ENCODE measurements around the gene SMYD3. TPM values are rescaled to one million over a fixed set of nuclear protein-coding genes. Genes with fewer than 3 reads are reported as not detected.
A peak's percentile ranks its signal among the peaks of the same experiment; 100 is the strongest.

Gene SMYD3
- total and polyA plus RNA-seq, 2 donors (not counting 3 experiments of a cell fraction or from before 2014, with no cell fraction given) = 16.0 to 32.1 TPM

DNA sequence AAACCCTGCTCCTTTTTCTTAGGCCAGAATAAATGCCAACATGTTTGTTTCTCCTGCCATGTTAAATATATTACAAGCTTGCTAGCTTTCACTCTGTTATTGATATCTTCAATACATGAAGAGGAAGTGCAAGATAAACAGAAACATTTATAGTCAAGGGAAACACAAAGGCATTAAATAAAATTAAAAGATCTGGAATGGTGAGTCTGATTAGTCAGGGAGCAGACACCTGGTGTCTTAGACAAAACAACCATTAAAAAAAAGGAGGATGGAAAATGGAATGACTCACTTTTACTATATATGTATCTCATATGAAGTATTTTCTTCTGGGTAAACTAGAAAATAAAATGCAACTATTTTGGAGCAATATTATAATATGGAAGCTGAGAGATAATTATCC lies 123.3 kb downstream of the SMYD3 start:
- Histone ChIP-seq H3K9me1 (replicated peaks; ENCODE audit: control insufficient read depth, extremely low read depth, insufficient read depth, low read length) (no peaks in the 10 kb centered on the region), H3K9me3 (replicated peaks; ENCODE audit: control insufficient read depth, insufficient read depth, low read length) (no peaks in the 10 kb centered on the region), H3K9ac (replicated peaks; ENCODE audit: extremely low read depth, insufficient read depth, low read length) (no peak overlapping the region), H2AFZ (ENCODE audit: low read depth, low read length) (no peak overlapping the region), H3K27ac (ENCODE audit: insufficient read depth, low read depth, low read length) (peak overlapping the region; percentile 48), H3K36me3 (ENCODE audit: control insufficient read depth in 2 of 2, extremely low read depth in 1 of 2, insufficient read depth in 2 of 2, low read length in 2 of 2) (no peaks in the 10 kb centered on the region), H3K4me1 (ENCODE audit: control insufficient read depth, extremely low read depth, insufficient read depth, low read length) (peaks cover 8% of the 10 kb centered on the region), H3K27me3 (ENCODE audit: control insufficient read depth in 2 of 2, insufficient read depth in 2 of 2, low read length in 2 of 2) (no peaks in the 10 kb centered on the region), H3K4me2 (ENCODE audit: insufficient read depth, low read length) (peak overlapping the region; percentile 57), H3K79me2 (ENCODE audit: control insufficient read depth, insufficient read depth, low read length) (peaks cover 3% of the 10 kb centered on the region), H3K4me3 (replicated peaks in 1 of 3; ENCODE audit: insufficient read depth in 1 of 3, low read depth in 1 of 3, low read length in 3 of 3) (no peak overlapping the region), H4K20me1 (replicated peaks; ENCODE audit: control insufficient read depth, extremely low read depth, insufficient read depth, low read length) (no peaks in the 10 kb centered on the region)
- dilution Hi-C loops (cut with MboI; ENCODE audit: extremely low pct_ligation_motif_present, low sequenced_read_pairs) = no loop called here
- ChIA-PET CTCF (no interaction called here), POLR2A (no interaction called here)
- TF ChIP-seq EZH2 (IDR thresholded peaks at IDR 0.05; ENCODE audit: borderline replicate concordance, low read depth, low read length, severe bottlenecking) (no peak), POLR2A (IDR thresholded peaks at IDR 0.05; ENCODE audit: low read depth, low read length) (no peak), FOS (IDR thresholded peaks at IDR 0.05; ENCODE audit: borderline replicate concordance, insufficient read depth, low read length) (peak; percentile 38), MYC (IDR thresholded peaks at IDR 0.05; ENCODE audit: low read depth, low read length) (no peak)
- intact Hi-C loops (cut with micrococcal nuclease) = no loop called here
- DNase-seq (ENCODE audit: low read depth, low spot score) (peak; percentile 73), FAIRE-seq (peak; percentile 18)
- BruUV-seq (replicated peaks) = no TSS peak

DNA sequence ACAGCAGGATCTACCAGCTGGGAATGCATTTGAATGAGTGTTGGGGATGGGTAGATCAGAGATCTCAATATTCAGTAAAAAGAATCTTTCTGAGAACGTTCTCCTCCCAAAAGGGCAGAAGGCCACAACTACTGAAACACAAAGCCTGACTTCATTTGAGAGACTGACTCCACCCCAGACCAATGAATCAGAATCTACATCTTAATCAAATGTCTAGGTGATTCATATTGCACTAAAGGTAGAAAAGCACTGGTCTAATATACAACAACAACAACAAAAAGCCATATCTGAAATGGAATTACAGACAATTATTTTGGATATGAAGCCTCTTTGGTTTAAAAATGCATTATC lies 123.9 kb downstream of the SMYD3 start:
- Histone ChIP-seq H3K4me3 (replicated peaks in 1 of 3; ENCODE audit: insufficient read depth in 1 of 3, low read depth in 1 of 3, low read length in 3 of 3) (no peak overlapping the region), H3K79me2 (ENCODE audit: control insufficient read depth, insufficient read depth, low read length) (peaks cover 3% of the 10 kb centered on the region), H3K36me3 (ENCODE audit: control insufficient read depth in 2 of 2, extremely low read depth in 1 of 2, insufficient read depth in 2 of 2, low read length in 2 of 2) (no peaks in the 10 kb centered on the region), H3K27ac (ENCODE audit: insufficient read depth, low read depth, low read length) (peak overlapping the region; percentile 48), H3K4me1 (ENCODE audit: control insufficient read depth, extremely low read depth, insufficient read depth, low read length) (peaks cover 8% of the 10 kb centered on the region), H3K27me3 (ENCODE audit: control insufficient read depth in 2 of 2, insufficient read depth in 2 of 2, low read length in 2 of 2) (no peaks in the 10 kb centered on the region), H4K20me1 (replicated peaks; ENCODE audit: control insufficient read depth, extremely low read depth, insufficient read depth, low read length) (no peaks in the 10 kb centered on the region), H3K9me3 (replicated peaks; ENCODE audit: control insufficient read depth, insufficient read depth, low read length) (no peaks in the 10 kb centered on the region), H3K9ac (replicated peaks; ENCODE audit: extremely low read depth, insufficient read depth, low read length) (no peak overlapping the region), H3K9me1 (replicated peaks; ENCODE audit: control insufficient read depth, extremely low read depth, insufficient read depth, low read length) (no peaks in the 10 kb centered on the region), H3K4me2 (ENCODE audit: insufficient read depth, low read length) (no peak overlapping the region), H2AFZ (ENCODE audit: low read depth, low read length) (no peak overlapping the region)
- TF ChIP-seq EZH2 (IDR thresholded peaks at IDR 0.05; ENCODE audit: borderline replicate concordance, low read depth, low read length, severe bottlenecking) (no peak), JUN (IDR thresholded peaks at IDR 0.05; ENCODE audit: borderline replicate concordance, insufficient read depth, insufficient read length, low read depth) (no peak), POLR2AphosphoS5 (IDR thresholded peaks at IDR 0.05; ENCODE audit: insufficient read depth, low read depth, low read length) (no peak), MYC (IDR thresholded peaks at IDR 0.05; ENCODE audit: low read depth, low read length) (no peak), POLR2A (IDR thresholded peaks at IDR 0.05; ENCODE audit: low read depth, low read length) (no peak), GATA2 (IDR thresholded peaks at IDR 0.05; ENCODE audit: insufficient read depth, insufficient read length, low read depth, low read length) (no peak), FOS (IDR thresholded peaks at IDR 0.05; ENCODE audit: borderline replicate concordance, insufficient read depth, low read length) (no peak)
- TF ChIP-seq, protein P1, sequence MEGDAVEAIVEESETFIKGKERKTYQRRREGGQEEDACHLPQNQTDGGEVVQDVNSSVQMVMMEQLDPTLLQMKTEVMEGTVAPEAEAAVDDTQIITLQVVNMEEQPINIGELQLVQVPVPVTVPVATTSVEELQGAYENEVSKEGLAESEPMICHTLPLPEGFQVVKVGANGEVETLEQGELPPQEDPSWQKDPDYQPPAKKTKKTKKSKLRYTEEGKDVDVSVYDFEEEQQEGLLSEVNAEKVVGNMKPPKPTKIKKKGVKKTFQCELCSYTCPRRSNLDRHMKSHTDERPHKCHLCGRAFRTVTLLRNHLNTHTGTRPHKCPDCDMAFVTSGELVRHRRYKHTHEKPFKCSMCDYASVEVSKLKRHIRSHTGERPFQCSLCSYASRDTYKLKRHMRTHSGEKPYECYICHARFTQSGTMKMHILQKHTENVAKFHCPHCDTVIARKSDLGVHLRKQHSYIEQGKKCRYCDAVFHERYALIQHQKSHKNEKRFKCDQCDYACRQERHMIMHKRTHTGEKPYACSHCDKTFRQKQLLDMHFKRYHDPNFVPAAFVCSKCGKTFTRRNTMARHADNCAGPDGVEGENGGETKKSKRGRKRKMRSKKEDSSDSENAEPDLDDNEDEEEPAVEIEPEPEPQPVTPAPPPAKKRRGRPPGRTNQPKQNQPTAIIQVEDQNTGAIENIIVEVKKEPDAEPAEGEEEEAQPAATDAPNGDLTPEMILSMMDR (IDR thresholded peaks at IDR 0.05; ENCODE audit: extremely low read depth in 1 of 2, insufficient read depth in 1 of 2, low read depth in 1 of 2, low read length in 2 of 2) = no peak
- TF ChIP-seq, protein P2, sequence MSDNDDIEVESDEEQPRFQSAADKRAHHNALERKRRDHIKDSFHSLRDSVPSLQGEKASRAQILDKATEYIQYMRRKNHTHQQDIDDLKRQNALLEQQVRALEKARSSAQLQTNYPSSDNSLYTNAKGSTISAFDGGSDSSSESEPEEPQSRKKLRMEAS (IDR thresholded peaks at IDR 0.05; ENCODE audit: insufficient read depth, insufficient read length) = no peak
- dilution Hi-C loops (cut with MboI; ENCODE audit: extremely low pct_ligation_motif_present, low sequenced_read_pairs) (no loop called here), intact Hi-C loops (cut with micrococcal nuclease) (no loop called here)
- FAIRE-seq (no peak), DNase-seq (ENCODE audit: low read depth, low spot score) (no peak)
- ChIA-PET POLR2A (no interaction called here), CTCF (no interaction called here)
- BruUV-seq (replicated peaks) = no TSS peak
